ENCODE results near the gene FRMD5. TPM values are rescaled to one million over a fixed set of nuclear protein-coding genes. Genes with fewer than 3 reads are reported as not detected.
A peak's percentile ranks its signal among the peaks of the same experiment; 100 is the strongest.

The FRMD5 gene
- total RNA-seq, 1 experiment from 2014 or later, result 27.2 TPM

DNA sequence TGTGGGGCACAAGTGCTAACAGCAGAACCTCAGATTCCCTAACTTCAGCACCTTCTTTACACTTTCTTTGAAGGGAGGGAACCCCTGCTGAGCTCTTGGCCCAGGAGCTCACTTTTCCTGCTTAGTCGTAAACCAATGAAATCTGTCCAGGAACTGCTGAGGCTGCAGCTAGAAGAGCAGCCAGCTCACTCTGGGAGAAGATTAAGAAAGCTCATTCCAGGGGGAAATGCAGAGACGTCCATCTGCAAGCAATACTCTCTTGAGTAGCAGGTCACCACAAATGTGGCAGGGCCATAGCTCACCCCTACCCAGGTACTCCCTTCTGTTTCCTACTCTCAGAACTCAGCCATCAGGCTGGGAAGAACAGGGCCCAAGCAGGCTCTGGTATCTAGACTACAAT is 265.0 kb downstream of the FRMD5 start:
- Histone ChIP-seq H3K27ac (ENCODE audit: low read depth, low read length) (no peak overlapping the region), H3K4me2 (ENCODE audit: low read length) (peak overlapping the region; percentile 11), H3K79me2 (ENCODE audit: insufficient read depth, low read length) (peaks cover 25% of the 10 kb centered on the region; the same call in 1 of the 2 replicates), H2AFZ (ENCODE audit: low read depth, low read length, poor library complexity, severe bottlenecking) (no peak overlapping the region), H3K9me3 (ENCODE audit: control insufficient read depth in 1 of 2, insufficient read depth in 1 of 2, low read depth in 1 of 2, low read length in 2 of 2) (no peaks in the 10 kb centered on the region), H3K36me3 (ENCODE audit: control insufficient read depth in 1 of 2, insufficient read depth in 2 of 2, low read length in 2 of 2) (no peaks in the 10 kb centered on the region), H3K9ac (ENCODE audit: low read length) (no peak overlapping the region), H4K20me1 (ENCODE audit: insufficient read depth) (no peaks in the 10 kb centered on the region; the same call in none of the 2 replicates), H3K27me3 (ENCODE audit: insufficient read depth, low read length) (no peaks in the 10 kb centered on the region), H3K4me3 (replicated peaks in 1 of 2; ENCODE audit: low read depth in 1 of 2, low read length in 2 of 2) (no peak overlapping the region), H3K9me2 (ENCODE audit: insufficient read depth) (no peaks in the 10 kb centered on the region), H3K4me1 (ENCODE audit: control insufficient read depth in 1 of 2, insufficient read depth in 2 of 2, low read length in 2 of 2) (peaks cover 8 to 36% of the 10 kb centered on the region in 2 experiments)
- BruUV-seq (replicated peaks), result no TSS peak
- RAD21 ChIA-PET (ENCODE audit: low non-redundant PET in 1 of 2, low total read pairs in 2 of 2, uncharacterized antibody in 2 of 2, unreplicated experiment in 2 of 2), result no interaction called here
- TF ChIP-seq POLR2A (IDR thresholded peaks at IDR 0.05; ENCODE audit: borderline replicate concordance, extremely low read depth, insufficient read depth, insufficient read length) (no peak), TCF7L2 (IDR thresholded peaks at IDR 0.05; ENCODE audit: borderline replicate concordance, extremely low read depth, insufficient read depth, insufficient read length) (peak; percentile 12)
- POLR2A ChIA-PET, result interaction anchor here (1.0 kb wide), 1 partner anchor 17 kb away, joined by 3 read pairs; no protein-coding TSS in a partner anchor
- CTCF ChIA-PET, result interaction anchor here (1.6 to 3.2 kb wide), 2 partner anchors 9 to 137 kb away, joined by 4 to 15 read pairs; no protein-coding TSS in a partner anchor
- no peak for DNase-seq (ENCODE audit: low read depth, low spot score)
- peak; percentile 75 for ATAC-seq
- intact Hi-C loops (cut with micrococcal nuclease), result no loop called here

DNA sequence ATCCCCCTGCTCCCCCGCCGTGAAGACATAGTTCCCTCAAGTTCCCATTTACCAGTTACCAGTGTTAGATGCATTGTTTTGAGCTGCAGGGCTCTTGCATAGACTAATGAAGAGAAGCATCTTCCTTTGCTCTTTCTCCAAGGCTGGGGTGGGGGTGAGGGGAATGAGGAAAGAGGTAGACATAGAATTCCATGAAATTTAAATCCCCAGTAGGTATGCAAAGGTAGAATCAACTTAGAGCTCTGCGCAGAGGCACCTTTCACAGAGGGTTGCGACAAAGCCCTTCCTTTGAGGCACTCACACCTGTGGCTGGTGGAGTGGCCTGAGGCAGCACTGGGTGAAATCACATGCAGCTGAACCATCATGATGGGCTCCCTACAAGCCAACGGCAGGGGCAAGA is 266.9 kb downstream of the FRMD5 start:
- no peak overlapping the region for H3K4me3 ChIP-seq (replicated peaks in 1 of 2; ENCODE audit: low read depth in 1 of 2, low read length in 2 of 2)
- peaks cover 8 to 32% of the 10 kb centered on the region in 2 experiments for H3K4me1 ChIP-seq (ENCODE audit: control insufficient read depth in 1 of 2, insufficient read depth in 2 of 2, low read length in 2 of 2)
- no peak overlapping the region for H3K27ac ChIP-seq (ENCODE audit: low read depth, low read length)
- H3K27me3 ChIP-seq (ENCODE audit: insufficient read depth, low read length), result no peaks in the 10 kb centered on the region
- BruUV-seq (replicated peaks), result no TSS peak
- DNase-seq (ENCODE audit: low read depth, low spot score) (no peak), ATAC-seq (no peak)
- no peaks in the 10 kb centered on the region; the same call in none of the 2 replicates for H4K20me1 ChIP-seq (ENCODE audit: insufficient read depth)
- RAD21 ChIA-PET (ENCODE audit: low non-redundant PET in 1 of 2, low total read pairs in 2 of 2, uncharacterized antibody in 2 of 2, unreplicated experiment in 2 of 2), result no interaction called here
- peaks cover 12% of the 10 kb centered on the region; the same call in 1 of the 2 replicates for H3K79me2 ChIP-seq (ENCODE audit: insufficient read depth, low read length)
- H3K9ac ChIP-seq (ENCODE audit: low read length), result no peak overlapping the region
- no peaks in the 10 kb centered on the region for H3K9me3 ChIP-seq (ENCODE audit: control insufficient read depth in 1 of 2, insufficient read depth in 1 of 2, low read depth in 1 of 2, low read length in 2 of 2)
- CTCF ChIA-PET, result interaction anchor here (1.3 to 3.2 kb wide), 2 partner anchors 11 to 138 kb away, joined by 4 to 15 read pairs; no protein-coding TSS in a partner anchor
- no peaks in the 10 kb centered on the region for H3K9me2 ChIP-seq (ENCODE audit: insufficient read depth)
- no peak overlapping the region for H3K4me2 ChIP-seq (ENCODE audit: low read length)
- intact Hi-C loops (cut with micrococcal nuclease), result no loop called here
- H2AFZ ChIP-seq (ENCODE audit: low read depth, low read length, poor library complexity, severe bottlenecking), result no peak overlapping the region
- POLR2A ChIA-PET, result no interaction called here
- peaks cover 0 to 8% of the 10 kb centered on the region in 2 experiments; a peak in 1 of 4 replicates for H3K36me3 ChIP-seq (ENCODE audit: control insufficient read depth in 1 of 2, insufficient read depth in 2 of 2, low read length in 2 of 2)
- TF ChIP-seq, protein P1, sequence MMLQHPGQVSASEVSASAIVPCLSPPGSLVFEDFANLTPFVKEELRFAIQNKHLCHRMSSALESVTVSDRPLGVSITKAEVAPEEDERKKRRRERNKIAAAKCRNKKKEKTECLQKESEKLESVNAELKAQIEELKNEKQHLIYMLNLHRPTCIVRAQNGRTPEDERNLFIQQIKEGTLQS (IDR thresholded peaks at IDR 0.05), result no peak
- TF ChIP-seq EZH2phosphoT487 (IDR thresholded peaks at IDR 0.05; ENCODE audit: borderline replicate concordance) (no peak), EGR1 (IDR thresholded peaks at IDR 0.05; ENCODE audit: low read depth) (no peak), SIN3A (IDR thresholded peaks at IDR 0.05; ENCODE audit: low read depth) (no peak), SP1 (IDR thresholded peaks at IDR 0.05; ENCODE audit: low read depth) (no peak), CBX3 (IDR thresholded peaks at IDR 0.05; ENCODE audit: low read depth) (no peak), JUND (IDR thresholded peaks at IDR 0.05) (no peak), FOSL1 (IDR thresholded peaks at IDR 0.05; ENCODE audit: low read depth) (no peak), CEBPB (IDR thresholded peaks at IDR 0.05; ENCODE audit: low read depth) (no peak), ZFX (IDR thresholded peaks at IDR 0.05) (no peak), POLR2AphosphoS5 (IDR thresholded peaks at IDR 0.05; ENCODE audit: low read depth, low read length) (no peak), SRF (IDR thresholded peaks at IDR 0.05; ENCODE audit: low read depth) (no peak)
- TF ChIP-seq, protein P2, sequence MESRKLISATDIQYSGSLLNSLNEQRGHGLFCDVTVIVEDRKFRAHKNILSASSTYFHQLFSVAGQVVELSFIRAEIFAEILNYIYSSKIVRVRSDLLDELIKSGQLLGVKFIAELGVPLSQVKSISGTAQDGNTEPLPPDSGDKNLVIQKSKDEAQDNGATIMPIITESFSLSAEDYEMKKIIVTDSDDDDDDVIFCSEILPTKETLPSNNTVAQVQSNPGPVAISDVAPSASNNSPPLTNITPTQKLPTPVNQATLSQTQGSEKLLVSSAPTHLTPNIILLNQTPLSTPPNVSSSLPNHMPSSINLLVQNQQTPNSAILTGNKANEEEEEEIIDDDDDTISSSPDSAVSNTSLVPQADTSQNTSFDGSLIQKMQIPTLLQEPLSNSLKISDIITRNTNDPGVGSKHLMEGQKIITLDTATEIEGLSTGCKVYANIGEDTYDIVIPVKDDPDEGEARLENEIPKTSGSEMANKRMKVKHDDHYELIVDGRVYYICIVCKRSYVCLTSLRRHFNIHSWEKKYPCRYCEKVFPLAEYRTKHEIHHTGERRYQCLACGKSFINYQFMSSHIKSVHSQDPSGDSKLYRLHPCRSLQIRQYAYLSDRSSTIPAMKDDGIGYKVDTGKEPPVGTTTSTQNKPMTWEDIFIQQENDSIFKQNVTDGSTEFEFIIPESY (IDR thresholded peaks at IDR 0.05; ENCODE audit: extremely low read depth, insufficient replicate concordance, low read length), result no peak
- TF ChIP-seq, protein P3, sequence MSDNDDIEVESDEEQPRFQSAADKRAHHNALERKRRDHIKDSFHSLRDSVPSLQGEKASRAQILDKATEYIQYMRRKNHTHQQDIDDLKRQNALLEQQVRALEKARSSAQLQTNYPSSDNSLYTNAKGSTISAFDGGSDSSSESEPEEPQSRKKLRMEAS (IDR thresholded peaks at IDR 0.05), result no peak
- TF ChIP-seq, protein P4, sequence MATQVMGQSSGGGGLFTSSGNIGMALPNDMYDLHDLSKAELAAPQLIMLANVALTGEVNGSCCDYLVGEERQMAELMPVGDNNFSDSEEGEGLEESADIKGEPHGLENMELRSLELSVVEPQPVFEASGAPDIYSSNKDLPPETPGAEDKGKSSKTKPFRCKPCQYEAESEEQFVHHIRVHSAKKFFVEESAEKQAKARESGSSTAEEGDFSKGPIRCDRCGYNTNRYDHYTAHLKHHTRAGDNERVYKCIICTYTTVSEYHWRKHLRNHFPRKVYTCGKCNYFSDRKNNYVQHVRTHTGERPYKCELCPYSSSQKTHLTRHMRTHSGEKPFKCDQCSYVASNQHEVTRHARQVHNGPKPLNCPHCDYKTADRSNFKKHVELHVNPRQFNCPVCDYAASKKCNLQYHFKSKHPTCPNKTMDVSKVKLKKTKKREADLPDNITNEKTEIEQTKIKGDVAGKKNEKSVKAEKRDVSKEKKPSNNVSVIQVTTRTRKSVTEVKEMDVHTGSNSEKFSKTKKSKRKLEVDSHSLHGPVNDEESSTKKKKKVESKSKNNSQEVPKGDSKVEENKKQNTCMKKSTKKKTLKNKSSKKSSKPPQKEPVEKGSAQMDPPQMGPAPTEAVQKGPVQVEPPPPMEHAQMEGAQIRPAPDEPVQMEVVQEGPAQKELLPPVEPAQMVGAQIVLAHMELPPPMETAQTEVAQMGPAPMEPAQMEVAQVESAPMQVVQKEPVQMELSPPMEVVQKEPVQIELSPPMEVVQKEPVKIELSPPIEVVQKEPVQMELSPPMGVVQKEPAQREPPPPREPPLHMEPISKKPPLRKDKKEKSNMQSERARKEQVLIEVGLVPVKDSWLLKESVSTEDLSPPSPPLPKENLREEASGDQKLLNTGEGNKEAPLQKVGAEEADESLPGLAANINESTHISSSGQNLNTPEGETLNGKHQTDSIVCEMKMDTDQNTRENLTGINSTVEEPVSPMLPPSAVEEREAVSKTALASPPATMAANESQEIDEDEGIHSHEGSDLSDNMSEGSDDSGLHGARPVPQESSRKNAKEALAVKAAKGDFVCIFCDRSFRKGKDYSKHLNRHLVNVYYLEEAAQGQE (IDR thresholded peaks at IDR 0.05; ENCODE audit: low read depth), result no peak
